Left kidney (tissue), 2 donors: ENCODE results near the gene WASHC2C. TPM values are rescaled to one million over a fixed set of nuclear protein-coding genes. Genes with fewer than 3 reads are reported as not detected.
"Not testable (repeated sequence)": the region's sequence is repeated elsewhere in the genome, so short reads cannot be mapped to it uniquely, and the experiment has no call there.

Experiments used
- DNase-seq: peaks from one replicate; pipeline ENCODE4 v3.0.0-alpha.2; 2013
- polyA plus RNA-seq: library from polyadenylated mRNA; unstranded; fragments of 120-200 nt; gene quantifications from one replicate; pipeline ENCODE4 v1.2.1, GENCODE V29; 2013; ENCODE audit not compliant: insufficient read length

The WASHC2C gene
- polyA plus RNA-seq, 1 donor, result 77.1 TPM

DNA sequence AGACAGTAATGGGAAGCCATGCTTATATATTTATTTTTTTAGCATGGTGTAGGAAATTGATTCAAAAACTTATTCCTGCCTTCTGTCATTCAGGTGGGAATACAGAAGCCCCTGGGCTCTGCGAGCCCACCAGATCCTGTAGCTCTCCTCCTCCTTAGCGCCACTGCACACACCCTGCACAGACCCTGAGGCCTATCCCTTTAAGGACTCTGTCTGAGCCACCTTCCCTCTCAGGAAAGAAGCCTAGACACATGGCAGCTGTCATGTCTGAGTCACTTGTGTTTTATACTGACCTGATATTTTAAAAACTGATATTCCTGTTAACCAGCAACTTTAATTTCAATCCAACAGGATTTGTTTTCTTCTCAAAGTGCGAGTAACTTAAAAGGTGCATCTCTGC is 36.0 kb downstream of the WASHC2C start:
- DNase-seq, result not testable (repeated sequence)

DNA sequence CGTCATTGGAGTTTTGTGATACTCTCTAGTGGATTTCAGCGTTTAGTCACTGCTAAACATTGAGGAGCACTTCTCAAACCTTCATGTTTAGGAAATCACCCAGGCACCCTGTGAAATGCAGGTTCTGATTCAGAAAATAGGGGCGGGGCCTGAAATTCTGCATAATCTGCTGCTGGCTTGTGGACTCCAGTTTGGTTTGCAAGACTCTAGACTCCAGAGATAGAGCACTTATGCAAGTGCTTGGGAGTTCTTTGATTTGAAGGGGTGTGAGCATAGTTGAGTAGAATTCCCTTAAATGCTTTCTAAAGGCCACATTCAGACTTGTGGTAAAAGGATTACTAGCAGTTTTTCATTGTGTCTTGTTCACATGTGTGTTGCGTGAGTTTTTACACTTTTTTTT is 41.3 kb downstream of the WASHC2C start:
- DNase-seq, result not testable (repeated sequence)

DNA sequence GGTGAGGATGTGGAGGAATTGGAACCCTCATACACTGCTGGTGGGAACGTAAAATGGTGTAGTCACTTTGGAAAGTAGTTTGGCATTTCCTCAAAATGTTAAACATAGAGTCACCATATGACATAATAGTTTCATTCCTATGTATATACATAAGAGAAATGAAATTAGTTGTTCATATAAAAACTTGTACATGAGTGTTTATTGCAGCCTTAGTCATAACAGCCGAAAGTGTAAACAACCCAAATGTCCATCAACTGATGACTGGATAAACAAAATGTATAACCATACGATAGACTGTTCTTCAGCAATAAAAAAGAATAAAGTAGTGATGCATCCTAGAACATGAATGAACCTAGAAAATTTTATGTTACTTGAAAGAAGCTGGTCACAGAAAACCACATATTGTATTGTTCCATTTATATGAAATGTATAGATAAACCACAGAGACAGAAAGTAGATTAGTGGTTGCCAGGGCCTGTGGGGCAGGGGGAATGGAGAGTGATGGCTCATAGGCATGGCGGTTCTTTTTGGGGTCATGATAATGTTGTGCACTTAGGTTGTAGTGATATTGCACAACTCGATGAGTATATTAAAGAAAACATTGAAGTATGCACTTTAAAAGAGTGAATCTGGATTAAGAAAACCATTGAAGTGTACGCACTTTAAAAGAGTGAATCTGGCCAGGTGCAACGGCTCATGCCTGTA is 44.8 kb downstream of the WASHC2C start:
- not testable (repeated sequence) for DNase-seq

DNA sequence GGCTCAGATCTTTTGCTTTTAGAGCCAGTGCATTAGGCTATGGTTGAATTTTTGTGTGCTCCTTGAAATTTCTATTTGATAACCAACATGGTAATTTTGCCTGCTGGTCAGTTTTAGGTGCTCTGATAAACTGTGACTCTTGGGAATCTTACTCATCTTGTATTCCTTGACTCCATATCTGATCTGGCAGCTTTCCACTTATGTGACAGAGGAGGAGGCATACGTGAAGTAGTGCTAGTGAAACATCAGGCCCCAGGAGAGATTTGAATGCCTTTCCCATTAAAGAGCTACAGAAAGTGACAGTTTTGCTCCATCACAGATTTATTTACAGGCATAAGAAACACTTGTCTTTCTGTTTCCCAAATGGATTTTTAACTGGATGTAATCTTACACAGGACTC is 59.2 kb downstream of the WASHC2C start:
- DNase-seq, result not testable (repeated sequence)

DNA sequence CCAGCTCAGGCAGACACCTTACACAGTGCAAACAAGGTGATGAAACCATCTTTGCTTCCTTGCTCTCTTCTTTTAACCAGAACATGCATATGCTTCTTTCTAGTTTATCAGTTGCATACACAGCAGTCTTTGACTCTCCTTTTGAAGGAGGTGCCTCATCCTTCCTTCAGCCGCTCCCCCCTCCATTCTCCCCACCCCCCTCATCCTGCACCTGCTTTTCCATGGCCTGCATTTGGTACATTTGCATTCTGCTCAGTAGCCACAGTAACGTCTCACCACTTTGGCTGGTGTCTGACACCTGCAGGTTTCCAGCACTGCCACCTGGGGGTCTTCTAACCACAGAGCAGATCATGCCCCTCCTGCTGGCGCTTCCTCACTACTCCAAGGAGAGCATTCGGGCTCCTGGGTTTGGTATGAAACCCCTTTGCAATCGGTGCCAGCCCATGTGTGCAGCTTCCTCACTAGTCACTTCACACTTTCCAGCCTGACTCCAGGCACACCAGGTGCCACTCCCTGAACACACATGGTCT is 60.2 kb downstream of the WASHC2C start:
- not testable (repeated sequence) for DNase-seq

DNA sequence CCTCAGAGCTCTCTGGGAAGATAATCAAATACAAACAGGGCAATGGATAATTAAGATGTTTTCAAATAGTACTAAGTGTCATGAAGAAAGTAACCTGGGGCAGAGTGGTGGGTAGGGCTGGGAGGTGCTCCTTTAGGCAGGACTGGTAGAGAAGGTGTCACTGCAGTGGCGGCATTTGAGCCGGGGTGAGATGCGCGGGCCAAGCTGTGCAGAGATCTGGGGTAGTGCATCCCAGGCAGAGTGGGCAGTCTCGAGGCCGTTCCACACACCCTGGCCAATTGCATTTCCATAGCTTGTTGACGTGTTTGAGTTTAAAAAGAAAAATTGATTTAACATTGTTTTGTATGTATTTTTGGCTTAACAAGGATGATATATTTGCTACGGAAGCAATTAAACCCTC is 62.9 kb downstream of the WASHC2C start:
- DNase-seq, result not testable (repeated sequence)

DNA sequence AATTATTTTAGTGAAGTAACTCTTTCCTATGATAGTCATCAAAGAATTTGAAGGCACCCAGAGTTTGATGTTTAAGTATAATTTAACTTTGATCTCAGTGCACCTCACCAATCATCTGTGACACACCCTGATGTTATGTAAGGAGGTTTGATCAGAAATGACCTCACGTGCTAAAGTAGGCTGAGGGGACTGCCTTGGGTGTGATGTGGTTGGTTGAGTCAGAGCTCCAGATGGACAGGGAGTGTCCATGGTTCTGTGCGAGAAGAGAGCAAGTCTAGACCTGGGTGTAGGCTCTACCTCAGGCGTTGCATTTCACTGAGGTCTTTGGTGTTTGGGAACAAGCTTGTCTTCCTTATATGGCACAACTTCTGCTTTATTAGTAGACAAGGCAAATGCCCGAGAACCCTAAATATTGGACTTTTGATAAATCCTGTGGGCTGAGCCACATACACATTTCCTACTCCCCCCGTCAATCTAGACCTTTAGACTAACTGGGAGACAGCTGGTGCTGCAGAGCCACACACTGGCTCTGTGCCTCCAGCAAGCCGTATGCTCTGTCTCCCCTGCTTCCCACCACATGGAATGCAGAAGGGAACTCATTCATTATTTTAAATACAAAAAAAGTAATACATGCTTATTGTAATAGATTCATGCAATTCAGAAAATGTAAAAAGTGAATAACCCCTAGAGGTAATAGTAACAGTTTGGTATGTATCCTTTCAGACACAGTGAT is 63.8 kb downstream of the WASHC2C start:
- not testable (repeated sequence) for DNase-seq

DNA sequence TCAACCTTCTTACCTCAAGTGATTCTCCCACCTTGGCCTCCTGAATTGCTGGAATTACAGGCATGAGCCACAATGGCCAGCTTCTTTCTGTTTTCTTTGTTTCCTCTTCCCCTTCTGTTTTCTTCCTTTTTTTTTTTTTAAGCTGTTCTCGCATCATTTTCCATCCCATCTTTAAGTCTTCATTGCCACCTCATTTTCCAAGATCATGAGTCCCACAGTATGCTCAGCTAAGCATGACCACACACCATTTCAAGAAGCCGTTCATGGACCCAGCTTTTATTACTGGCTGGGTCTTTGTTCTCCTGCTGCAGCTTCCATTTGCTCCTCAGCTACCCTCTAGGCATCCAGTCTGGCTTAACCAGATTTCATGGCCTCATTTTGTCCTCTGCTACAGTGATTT is 67.7 kb downstream of the WASHC2C start:
- DNase-seq, result not testable (repeated sequence)

DNA sequence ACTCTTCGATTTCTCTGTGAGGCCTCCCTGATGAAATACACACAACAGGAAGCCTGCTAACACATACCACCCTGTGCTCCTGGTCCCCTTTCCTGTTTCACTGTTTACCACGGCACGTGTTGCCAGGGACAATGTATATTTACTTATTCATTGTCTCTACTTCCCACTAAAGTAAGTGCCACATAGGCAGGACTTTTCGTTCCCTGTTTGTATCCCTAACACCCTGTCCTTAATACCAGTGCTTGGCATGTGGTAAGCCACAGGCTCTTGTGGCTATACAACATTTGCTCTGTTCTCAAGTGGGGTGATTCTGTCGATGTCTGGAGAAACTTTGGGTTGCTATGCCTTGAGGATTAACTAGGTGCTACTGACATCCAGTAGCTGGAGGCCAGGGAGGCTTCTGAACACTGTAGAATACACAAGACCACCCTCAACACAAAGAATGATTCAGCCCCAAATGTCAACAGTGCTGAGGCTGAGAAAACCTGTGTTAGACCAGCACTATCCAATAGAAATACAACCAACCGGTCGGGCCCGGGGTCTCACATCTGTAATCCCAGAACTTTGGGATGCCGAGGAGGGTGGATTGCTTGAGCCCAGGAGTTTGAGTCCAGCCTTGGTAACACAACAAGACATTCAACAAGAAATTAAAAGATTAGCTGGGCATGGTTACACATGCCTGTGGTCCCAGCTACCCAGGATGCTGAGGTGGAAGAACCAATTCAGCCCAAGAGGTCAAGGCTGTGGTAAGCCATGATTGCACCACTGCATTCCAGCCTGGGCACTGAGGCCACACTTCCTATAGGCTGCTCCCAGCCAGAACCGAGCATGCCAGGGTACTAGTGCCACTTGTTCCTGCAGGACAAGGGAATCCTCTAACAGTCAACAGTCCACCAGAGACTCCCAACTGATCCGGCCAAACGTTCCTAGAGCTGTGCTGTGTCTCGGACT is 76.3 kb downstream of the WASHC2C start:
- DNase-seq, result not testable (repeated sequence)

DNA sequence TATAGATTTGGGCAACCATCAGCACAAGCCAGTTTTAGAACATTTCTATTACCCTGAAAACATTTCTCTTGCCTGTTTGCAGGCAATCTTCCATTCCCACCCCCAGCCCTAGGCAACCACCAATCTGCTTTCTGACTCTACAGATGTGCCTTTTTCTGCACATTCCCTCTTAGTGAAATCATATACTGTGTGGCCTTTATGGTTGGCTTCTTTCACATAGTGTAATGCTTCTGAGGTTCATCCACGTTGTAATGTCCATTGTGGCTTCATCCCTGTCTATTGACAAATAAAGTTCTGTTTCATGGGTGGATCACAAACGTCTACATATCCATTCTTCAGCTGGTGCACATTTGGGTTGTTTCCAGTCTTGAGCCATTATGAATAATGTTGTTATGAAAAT is 77.9 kb downstream of the WASHC2C start:
- not testable (repeated sequence) for DNase-seq

DNA sequence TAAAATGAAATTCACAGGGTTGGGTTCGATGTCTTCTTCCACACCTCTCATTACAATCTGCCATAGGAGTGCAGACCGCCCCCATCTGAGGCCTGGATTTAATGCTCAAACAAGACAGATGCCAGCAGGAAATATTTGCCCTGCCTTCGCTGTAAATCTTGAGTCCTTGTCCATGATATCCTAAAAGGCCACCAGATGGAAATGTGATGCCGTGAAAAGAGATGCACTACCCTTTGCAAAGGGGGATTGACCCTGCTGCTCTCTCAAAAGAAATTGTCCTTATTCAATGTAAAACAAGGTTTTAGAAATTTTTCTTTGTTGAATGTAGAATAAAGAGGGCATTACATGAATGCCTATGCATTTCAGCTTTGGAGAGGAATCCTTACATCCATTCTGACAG is 82.8 kb downstream of the WASHC2C start:
- DNase-seq, result no peak

DNA sequence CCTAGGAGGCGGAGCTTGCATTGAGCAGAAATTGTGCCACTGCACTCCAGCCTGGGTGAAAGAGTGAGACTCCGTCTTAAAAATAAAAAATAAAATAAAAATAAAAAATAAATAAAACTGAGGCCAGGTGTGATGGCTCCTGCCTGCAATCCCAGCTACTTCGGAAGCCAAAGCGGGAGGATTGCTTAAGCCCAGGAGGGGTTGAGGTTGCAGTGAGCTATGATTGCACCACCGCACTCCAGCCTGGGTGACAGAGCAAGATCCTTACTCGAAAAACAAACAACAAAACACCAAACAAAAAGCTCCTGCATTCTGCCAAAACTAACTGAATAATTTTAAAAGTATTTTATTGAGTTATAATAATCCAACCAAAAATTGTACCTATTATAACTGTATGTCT is 84.0 kb downstream of the WASHC2C start:
- no peak for DNase-seq

DNA sequence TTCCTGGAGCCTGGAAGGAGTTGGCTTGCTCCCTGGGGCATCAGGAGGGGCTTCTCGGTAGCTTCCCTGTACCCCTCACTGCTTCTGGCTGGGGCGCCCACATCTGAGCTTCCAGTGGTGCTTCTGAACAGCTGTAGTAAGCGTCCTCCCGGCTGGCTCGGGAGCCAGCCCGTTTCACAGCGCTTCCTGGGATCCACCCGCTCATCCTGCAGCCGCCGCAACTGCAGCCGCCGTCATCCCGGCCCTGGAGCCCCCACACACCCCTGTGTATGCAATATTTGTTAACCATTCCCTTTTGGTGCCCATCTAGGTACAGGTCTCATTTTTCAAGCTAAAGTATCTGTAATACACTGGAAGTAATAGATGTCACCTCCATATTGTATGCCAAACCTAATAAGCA is 85.9 kb downstream of the WASHC2C start:
- not testable (repeated sequence) for DNase-seq

DNA sequence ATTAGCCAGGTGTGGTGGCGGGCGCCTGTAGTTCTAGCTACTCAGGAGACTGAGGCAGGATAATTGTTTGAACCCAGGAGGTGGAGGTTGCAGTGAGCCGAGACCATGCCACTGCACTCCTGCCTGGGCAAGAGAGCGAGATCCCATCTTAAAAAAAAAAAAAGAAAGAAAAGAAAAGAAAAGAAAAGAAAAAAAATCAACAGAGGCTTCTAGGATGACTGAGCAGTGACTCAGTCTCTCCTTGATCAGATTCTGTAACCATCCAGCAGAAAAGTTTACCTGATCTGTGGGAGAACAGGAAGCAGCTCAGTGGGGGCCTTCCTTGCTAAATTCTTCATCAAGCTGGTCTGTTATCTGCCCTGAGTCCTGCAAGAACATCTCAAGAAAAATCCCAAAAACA is 87.1 kb downstream of the WASHC2C start:
- DNase-seq, result not testable (repeated sequence)

DNA sequence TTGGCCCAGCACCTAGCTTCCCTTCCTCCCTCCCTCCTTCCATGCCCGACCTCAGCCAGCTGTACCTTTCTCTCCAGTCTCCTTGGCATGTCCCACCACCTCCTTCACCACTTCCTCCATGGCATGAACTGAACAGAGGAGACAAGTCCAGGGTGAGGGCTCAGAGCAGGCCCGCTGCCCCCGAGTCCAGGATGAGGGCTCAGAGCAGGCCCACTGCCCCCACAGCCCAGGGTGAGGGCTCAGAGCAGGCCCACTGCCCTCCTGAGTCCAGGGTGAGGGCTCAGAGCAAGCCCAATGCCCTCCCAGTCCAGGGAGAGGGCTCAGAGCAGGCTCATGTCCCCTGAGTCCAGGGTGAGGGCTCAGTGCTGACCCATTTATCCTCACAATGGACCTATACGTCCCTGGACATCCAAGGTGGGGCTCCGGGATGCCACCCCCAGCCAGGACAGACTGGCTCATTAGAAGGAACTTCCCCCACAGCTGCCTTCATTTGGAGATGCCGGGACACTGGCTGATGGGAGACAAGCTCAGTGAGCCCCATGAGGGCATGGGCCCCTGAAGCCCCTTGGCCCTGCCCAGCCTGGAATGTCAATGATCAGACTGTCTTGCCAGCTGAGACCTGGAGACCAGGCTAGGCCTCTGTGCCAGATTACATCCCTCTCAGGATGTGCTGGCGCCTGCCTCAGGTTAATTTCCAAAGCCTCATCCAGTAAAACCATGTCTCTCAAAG is 90.2 kb downstream of the WASHC2C start:
- DNase-seq, result no peak

DNA sequence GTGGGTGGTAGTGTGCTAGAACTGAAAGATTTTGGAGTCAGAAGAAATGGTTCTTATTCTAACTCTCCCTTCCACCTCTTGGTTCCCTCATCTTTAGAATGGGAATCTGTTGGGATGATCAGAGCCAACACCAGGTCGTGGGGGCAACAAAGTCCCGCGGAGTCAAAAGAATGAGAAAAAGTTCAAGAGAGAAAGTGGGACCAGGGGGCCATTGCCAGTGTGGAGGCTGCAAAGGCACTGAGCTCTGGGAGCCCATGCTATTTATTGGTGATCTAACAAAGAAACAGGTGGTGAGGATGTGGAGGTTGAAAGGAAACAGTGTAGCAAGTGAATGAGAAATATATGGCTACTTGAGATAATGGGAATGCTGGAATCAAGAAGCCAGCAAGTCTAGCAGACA is 90.8 kb downstream of the WASHC2C start:
- DNase-seq, result no peak

DNA sequence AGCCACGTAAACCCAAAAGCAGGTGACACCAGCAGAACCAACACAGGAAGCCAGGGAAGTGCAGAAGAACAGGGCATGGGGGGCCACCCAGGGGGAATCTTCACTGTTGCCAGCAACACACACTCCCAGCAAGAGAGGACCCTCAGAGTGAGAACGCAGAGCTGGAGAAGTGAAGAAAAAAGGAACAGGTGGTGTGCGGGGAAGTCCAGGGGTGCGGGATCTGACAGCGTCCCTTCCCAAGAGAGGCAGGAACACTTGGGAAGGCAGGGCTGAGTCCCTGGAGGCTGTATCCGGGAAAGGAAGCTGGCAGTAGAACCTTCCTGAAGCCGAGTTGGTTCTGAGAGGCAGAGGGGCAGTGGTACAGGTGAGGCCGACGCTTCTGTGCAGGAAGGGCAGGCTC is 92.5 kb downstream of the WASHC2C start:
- no peak for DNase-seq

DNA sequence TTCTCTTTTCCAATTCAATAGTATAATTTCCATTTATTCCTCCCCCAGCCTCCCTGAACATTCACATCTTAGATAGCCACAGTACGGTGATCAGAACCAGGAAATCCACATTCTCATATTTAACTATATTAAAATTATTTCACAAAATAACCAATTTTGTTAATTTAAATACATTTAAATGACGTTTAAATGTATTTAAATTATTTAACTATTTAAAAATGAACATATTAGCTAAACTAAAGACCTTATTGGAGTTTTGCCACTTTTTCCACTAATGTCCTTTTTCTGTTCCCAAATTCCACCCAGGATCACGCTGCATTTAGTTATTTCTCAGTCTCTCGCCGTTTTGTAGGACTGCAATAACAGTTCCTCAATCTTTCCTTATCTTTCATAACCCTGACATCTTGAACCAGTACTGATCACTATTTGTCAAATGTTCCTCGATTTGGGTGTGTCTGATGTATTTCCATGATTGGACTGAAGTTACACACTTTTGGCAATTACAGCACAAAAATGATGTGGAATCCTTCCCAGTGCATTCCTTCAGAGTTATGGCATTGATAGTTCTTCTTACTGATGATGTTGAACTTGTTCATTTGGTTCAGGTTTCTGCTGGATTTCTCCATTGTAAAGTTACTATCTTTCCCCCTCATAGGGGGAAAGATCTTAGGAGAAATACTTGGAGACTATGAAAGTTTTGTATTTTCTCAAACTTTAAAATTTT is 93.2 kb downstream of the WASHC2C start:
- not testable (repeated sequence) for DNase-seq

DNA sequence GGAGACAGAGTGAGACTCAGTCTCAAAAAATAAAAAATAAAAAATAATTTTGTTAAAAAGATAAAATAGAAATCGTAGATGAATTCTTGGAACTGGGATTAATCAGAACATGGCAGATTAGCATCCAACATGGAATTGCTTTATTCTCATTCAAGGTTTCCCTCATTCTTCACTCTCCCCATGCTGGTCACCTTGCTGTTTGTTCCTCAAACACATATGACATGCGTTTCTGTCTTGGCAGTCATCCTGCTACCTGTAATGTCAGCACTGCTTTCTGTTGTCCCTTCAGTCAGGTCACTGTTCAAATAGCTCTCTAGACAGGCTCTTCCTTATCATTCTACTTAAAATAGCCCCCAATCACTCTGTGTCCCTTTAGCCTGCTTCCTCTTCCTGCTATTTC is 95.9 kb downstream of the WASHC2C start:
- DNase-seq, result not testable (repeated sequence)
